GM12891 (cell line): ENCODE results near the gene CEP57L1.

Experiments
- POLR2A ChIP-seq: IDR thresholded peaks from 2 replicates; pipeline ENCODE4 v1.6.1; 2011; ENCODE audit warnings: low read depth, low read length, control low read depth
- POLR2AphosphoS5 ChIP-seq: IDR thresholded peaks from 2 replicates; pipeline ENCODE4 v1.6.1; 2011; ENCODE audit warnings: low read depth, low read length, control low read depth
- POU2F2 ChIP-seq: IDR thresholded peaks from 2 replicates; pipeline ENCODE4 v1.6.1; 2011; ENCODE audit warnings: low read depth, mild to moderate bottlenecking, control low read depth, low read length, moderate library complexity
- SPI1 ChIP-seq: IDR thresholded peaks from 2 replicates; pipeline ENCODE4 v1.6.1; 2011; ENCODE audit warnings: low read depth, low read length, control low read depth

- TF ChIP-seq POLR2A: no peak
- no peak for TF ChIP-seq SPI1
- no peak for TF ChIP-seq POLR2AphosphoS5
- no peak for TF ChIP-seq POU2F2
These were observed 10.4 kb downstream of the CEP57L1 start for GRCh38 chr6:109105681-109106080.
